Measurements from ENCODE around the gene PFDN5. TPM values are rescaled to one million over a fixed set of nuclear protein-coding genes. Genes with fewer than 3 reads are reported as not detected.

PFDN5 gene
- total and polyA plus RNA-seq, 10 of the 15 experiments (the other 5 are each of a cell fraction or from before 2014, with no cell fraction given): 300 to 1,596 (median 495) TPM

- H3K27me3 ChIP-seq (replicated peaks in 1 of 2; ENCODE audit: control insufficient read depth in 2 of 2, insufficient read depth in 2 of 2, low read length in 1 of 2): no peaks in the 10 kb centered on the region
- ChIA-PET POLR2A (interaction anchor here (1.0 to 4.4 kb wide), 4 partner anchors 9 to 112 kb away, joined by 3 to 42 read pairs (median 5); partner anchors contain the start of gene AAAS), RAD21 (ENCODE audit: unreplicated experiment) (interaction anchor here (0.7 to 6.2 kb wide), 8 partner anchors 9 to 251 kb away, joined by 3 to 43 read pairs (median 6); partner anchors contain the start of gene AAAS), SMC1A (ENCODE audit: uncharacterized antibody, unreplicated experiment) (interaction anchor here (0.7 to 4.0 kb wide), 6 partner anchors 21 to 209 kb away, joined by 3 to 46 read pairs (median 4); partner anchors contain the start of genes AAAS and TARBP2), CTCF (interaction anchor here (0.8 to 11.9 kb wide), 8 partner anchors 9 to 233 kb away, joined by 3 to 142 read pairs (median 5); partner anchors contain the start of gene AAAS)
- H2AFZ ChIP-seq (ENCODE audit: control insufficient read depth, low read depth, low read length): no peak overlapping the region
- DNase-seq (ENCODE audit: low read depth, low spot score) (no peak), ATAC-seq (no peak), FAIRE-seq (no peak)
- no peak overlapping the region for H3K27ac ChIP-seq (ENCODE audit: control insufficient read depth, insufficient read depth)
- H3K9me3 ChIP-seq (replicated peaks; ENCODE audit: control insufficient read depth, insufficient read depth, low read length): no peaks in the 10 kb centered on the region
- no TSS peak for BruUV-seq (replicated peaks)
- H3K4me3 ChIP-seq: peak overlapping the region; percentile 88; the same call in 1 of the 2 replicates
- in situ Hi-C loops (cut with MboI) (no loop called here), intact Hi-C loops (cut with micrococcal nuclease; ENCODE audit: unreplicated experiment) (no loop called here)
- 11% methylated on average over 4 of the region's 5 CpGs for WGBS (ENCODE audit: insufficient coverage, insufficient replicate concordance, low lambda C conversion rate, missing lambda C conversion rate)
- H3K36me3 ChIP-seq (ENCODE audit: control insufficient read depth in 2 of 2, insufficient read depth in 2 of 2, low read length in 1 of 2): peaks cover 1 to 9% of the 10 kb centered on the region in 2 experiments; a peak in 3 of 4 replicates
- TF ChIP-seq NR2F1 (conservative IDR thresholded peaks at IDR 0.05) (0 out of 2 replicates have a peak, but pooled peaks have one; percentile 8), HDAC2 (IDR thresholded peaks at IDR 0.05) (no peak)
- peaks cover 25% of the 10 kb centered on the region for H3K4me1 ChIP-seq (ENCODE audit: control insufficient read depth, insufficient read depth, low read length)
- peaks cover 31% of the 10 kb centered on the region for H3K79me2 ChIP-seq (ENCODE audit: control insufficient read depth, insufficient read depth, low read length)
- no peaks in the 10 kb centered on the region; the same call in 1 of the 2 replicates for H4K20me1 ChIP-seq (ENCODE audit: control insufficient read depth, insufficient read depth)
- no peak overlapping the region for H3K9ac ChIP-seq (ENCODE audit: control insufficient read depth, insufficient read depth, low read length)
- H3K4me2 ChIP-seq (ENCODE audit: control insufficient read depth, insufficient read depth): peak overlapping the region; percentile 53
Measured at GRCh38 chr12:53299101-53299453, 3.7 kb downstream of the PFDN5 start.

- intact Hi-C loops (cut with micrococcal nuclease; ENCODE audit: unreplicated experiment): no loop called here
- H2AFZ ChIP-seq (ENCODE audit: control insufficient read depth, low read depth, low read length): peak within 1 kb of the TSS; percentile 76
- H3K27ac ChIP-seq (ENCODE audit: control insufficient read depth, insufficient read depth): peak within 1 kb of the TSS; percentile 64
- H3K9me3 ChIP-seq (replicated peaks; ENCODE audit: control insufficient read depth, insufficient read depth, low read length): no peaks in the 10 kb centered on the region
- CTCF ChIA-PET: interaction anchor here (0.5 to 11.9 kb wide), 10 partner anchors 10 to 234 kb away, joined by 3 to 142 read pairs (median 4); partner anchors contain the start of gene AAAS
- in situ Hi-C loops (cut with MboI): no loop called here
- H4K20me1 ChIP-seq (ENCODE audit: control insufficient read depth, insufficient read depth): no peaks in the 10 kb centered on the region; the same call in 1 of the 2 replicates
- POLR2A ChIA-PET: interaction anchor here (1.0 to 4.4 kb wide), 3 partner anchors 9 to 112 kb away, joined by 3 to 42 read pairs (median 5); partner anchors contain the start of gene AAAS
- FAIRE-seq (peak; percentile 86), ATAC-seq (peak; percentile 87), DNase-seq (ENCODE audit: low read depth, low spot score) (peak; percentile 43)
- WGBS (ENCODE audit: insufficient coverage, insufficient replicate concordance, low lambda C conversion rate, missing lambda C conversion rate): 1% methylated on average over 51 of the region's 51 CpGs
- H3K79me2 ChIP-seq (ENCODE audit: control insufficient read depth, insufficient read depth, low read length): peaks cover 31% of the 10 kb centered on the region
- no peaks in the 10 kb centered on the region for H3K27me3 ChIP-seq (replicated peaks in 1 of 2; ENCODE audit: control insufficient read depth in 2 of 2, insufficient read depth in 2 of 2, low read length in 1 of 2)
- SMC1A ChIA-PET (ENCODE audit: uncharacterized antibody, unreplicated experiment): interaction anchor here (0.7 to 4.0 kb wide), 6 partner anchors 21 to 209 kb away, joined by 3 to 46 read pairs (median 4); partner anchors contain the start of genes AAAS and TARBP2
- H3K9ac ChIP-seq (ENCODE audit: control insufficient read depth, insufficient read depth, low read length): peak within 1 kb of the TSS; percentile 84
- H3K4me3 ChIP-seq: peak within 1 kb of the TSS; percentile 88
- BruUV-seq (replicated peaks): no TSS peak
- H3K4me2 ChIP-seq (ENCODE audit: control insufficient read depth, insufficient read depth): peak within 1 kb of the TSS; percentile 90
- peaks cover 1 to 9% of the 10 kb centered on the region in 2 experiments; a peak in 3 of 4 replicates for H3K36me3 ChIP-seq (ENCODE audit: control insufficient read depth in 2 of 2, insufficient read depth in 2 of 2, low read length in 1 of 2)
- RAD21 ChIA-PET (ENCODE audit: unreplicated experiment): interaction anchor here (0.7 to 6.2 kb wide), 8 partner anchors 9 to 252 kb away, joined by 3 to 43 read pairs (median 6); partner anchors contain the start of gene AAAS
- peaks cover 25% of the 10 kb centered on the region for H3K4me1 ChIP-seq (ENCODE audit: control insufficient read depth, insufficient read depth, low read length)
- no peak for TF ChIP-seq ZZZ3 (IDR thresholded peaks at IDR 0.05; ENCODE audit: control insufficient read depth, insufficient read length, low read depth)
- no peak for TF ChIP-seq NFIC (IDR thresholded peaks at IDR 0.05; ENCODE audit: low read depth, low read length)
- TF ChIP-seq POLR2A (IDR thresholded peaks at IDR 0.05; ENCODE audit: low read depth, low read length): peak; percentile 91
- TF ChIP-seq TCF12 (IDR thresholded peaks at IDR 0.05; ENCODE audit: low read depth, low read length): peak; percentile 47; the same call in 1 of the 2 replicates
- no peak for TF ChIP-seq ZNF274 (IDR thresholded peaks at IDR 0.05; ENCODE audit: insufficient read depth, insufficient read length)
- peak; percentile 87 for TF ChIP-seq IKZF1 (conservative IDR thresholded peaks at IDR 0.05)
- TF ChIP-seq HSF1 (IDR thresholded peaks at IDR 0.05; ENCODE audit: low read depth, low read length): no peak
- TF ChIP-seq CBFB (IDR thresholded peaks at IDR 0.05; ENCODE audit: low read depth): no peak
- TF ChIP-seq IRF4 (IDR thresholded peaks at IDR 0.05; ENCODE audit: low read depth, low read length): no peak
- peak; percentile 78 for TF ChIP-seq BACH1 (IDR thresholded peaks at IDR 0.05; ENCODE audit: borderline replicate concordance)
- TF ChIP-seq NR2F1 (conservative IDR thresholded peaks at IDR 0.05): no peak
- no peak for TF ChIP-seq YBX1 (IDR thresholded peaks at IDR 0.05)
- 0 out of 2 replicates have a peak, but pooled peaks have one; percentile 6 for TF ChIP-seq BCL11A (IDR thresholded peaks at IDR 0.05; ENCODE audit: low read depth, low read length)
- peak; percentile 72 for TF ChIP-seq HCFC1 (IDR thresholded peaks at IDR 0.05; ENCODE audit: low read length)
- peak; percentile 33; the same call in 1 of the 2 replicates for TF ChIP-seq NRF1 (conservative IDR thresholded peaks at IDR 0.05; ENCODE audit: low read depth, low read length)
- TF ChIP-seq TCF3 (IDR thresholded peaks at IDR 0.05; ENCODE audit: borderline replicate concordance, insufficient read depth, low read depth, low read length): no peak
Measured at GRCh38 chr12:53299454-53300180, 4.3 kb downstream of the PFDN5 start, which contains the start of gene MYG1. Gene MYG1 (plus strand): TSS chr12:53299695. CDS start chr12:53299738, 43 bp downstream.

All from GM12878 (cell line).